NCI-H226 (cell line): Measurements from ENCODE around the gene ARHGAP18.

Experiments used
- DNase-seq: peaks from one replicate; pipeline ENCODE4 v3.0.0-alpha.2; 2015

Gene ARHGAP18

GRCh38 chr6:129665555-129665954, 44.4 kb downstream of the ARHGAP18 start:
- no peak for DNase-seq

- no peak for DNase-seq
Measured at GRCh38 chr6:129663531-129663930, 46.4 kb downstream of the ARHGAP18 start.

- no peak for DNase-seq
Measured at GRCh38 chr6:129662980-129663431, 47.0 kb downstream of the ARHGAP18 start.

DNA sequence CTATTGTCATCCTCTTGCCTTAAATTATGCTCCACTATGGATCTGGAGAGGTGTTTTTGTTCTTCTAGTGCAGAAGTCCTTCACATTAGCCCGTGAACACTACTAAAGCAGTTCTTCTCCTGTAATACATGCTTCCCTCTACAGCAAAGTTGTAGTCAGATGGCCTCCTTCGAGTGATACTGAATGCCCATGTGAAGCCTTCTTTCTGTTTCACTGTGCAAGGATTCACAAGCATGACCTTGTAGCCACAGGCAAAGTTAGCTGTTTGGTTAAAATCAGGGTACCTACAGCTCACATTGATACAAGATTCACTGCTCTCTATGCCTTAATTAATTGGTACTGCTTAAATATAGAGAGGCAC, 47.6 kb downstream of the ARHGAP18 start:
- no peak for DNase-seq

GRCh38 chr6:129661536-129662405, 48.2 kb downstream of the ARHGAP18 start:
- DNase-seq = no peak

- no peak for DNase-seq
Measured at GRCh38 chr6:129660346-129660676, 49.7 kb downstream of the ARHGAP18 start.

DNA sequence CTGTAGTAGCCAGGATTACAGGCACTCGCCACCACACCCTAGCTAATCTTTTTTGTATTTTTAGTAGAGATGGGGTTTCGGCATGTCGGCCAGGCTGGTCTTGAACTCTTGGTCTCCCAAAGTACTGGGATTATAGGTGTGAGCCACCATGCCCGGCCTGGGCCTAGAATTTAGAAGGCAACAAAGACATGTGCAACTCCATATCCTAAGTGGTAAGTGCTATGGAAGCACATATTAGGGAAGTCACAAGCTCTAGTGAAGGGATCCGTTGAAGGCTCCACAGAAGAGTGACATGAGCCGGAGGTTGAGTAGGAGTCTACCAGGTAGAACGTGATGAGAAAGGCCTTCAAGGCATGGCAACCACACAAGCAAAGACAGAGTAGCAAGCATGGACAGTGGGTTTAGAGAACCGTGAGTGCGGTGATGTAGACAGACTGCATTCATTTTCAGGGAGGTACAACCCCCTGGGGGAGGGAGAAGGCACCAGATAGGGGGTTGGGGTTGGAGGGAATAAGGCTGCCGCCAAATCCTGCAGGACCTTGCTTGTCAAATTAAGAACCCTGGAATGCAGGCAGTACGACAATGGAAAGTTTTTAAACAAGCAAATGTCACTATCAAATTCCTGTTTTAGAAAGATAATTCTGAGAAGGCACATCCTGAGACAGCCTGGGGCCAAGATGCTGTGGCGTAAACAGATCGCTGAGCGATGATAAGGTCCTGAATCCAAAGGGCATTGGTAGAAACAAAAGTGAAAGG, 50.2 kb downstream of the ARHGAP18 start:
- DNase-seq = no peak

GRCh38 chr6:129659167-129659566, 50.8 kb downstream of the ARHGAP18 start:
- no peak for DNase-seq

DNA sequence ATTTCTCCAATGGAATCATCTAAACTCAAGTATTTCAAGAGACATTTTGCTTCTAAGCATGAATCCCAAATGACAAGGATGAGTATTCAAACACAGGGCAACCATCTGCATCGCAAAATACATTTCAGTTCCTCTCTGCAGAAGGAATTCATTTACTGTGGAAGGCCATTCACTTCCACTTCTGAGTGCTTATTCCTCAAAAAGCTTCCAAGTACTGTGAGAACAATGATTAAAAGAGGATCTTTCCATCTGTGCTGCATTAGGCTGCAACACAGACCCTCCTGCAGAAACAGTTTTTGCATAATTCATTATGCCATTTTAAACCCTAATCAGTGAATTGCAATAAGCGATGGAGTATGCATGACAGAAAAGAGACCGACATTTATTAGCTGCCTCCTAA, 52.5 kb downstream of the ARHGAP18 start:
- DNase-seq = no peak

DNA sequence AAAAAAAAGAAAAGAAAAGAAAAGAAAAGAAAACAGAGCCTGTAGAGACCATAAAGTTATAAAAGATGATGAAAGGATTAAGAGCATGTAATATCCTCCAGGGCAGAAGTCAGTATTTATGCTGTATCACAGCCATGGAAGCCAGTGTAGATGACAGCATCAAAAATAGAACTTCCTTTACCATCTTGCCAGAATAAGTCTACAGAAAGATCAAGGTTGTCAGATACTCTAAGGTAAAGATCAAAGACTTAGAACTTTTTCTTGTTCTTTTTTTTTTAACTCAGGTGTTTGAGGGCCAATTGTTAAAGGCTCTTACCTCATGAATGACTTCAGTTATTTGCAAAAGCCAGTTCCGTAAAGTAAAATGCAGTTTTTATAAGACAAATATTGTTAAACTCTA, 54.6 kb downstream of the ARHGAP18 start:
- no peak for DNase-seq

DNA sequence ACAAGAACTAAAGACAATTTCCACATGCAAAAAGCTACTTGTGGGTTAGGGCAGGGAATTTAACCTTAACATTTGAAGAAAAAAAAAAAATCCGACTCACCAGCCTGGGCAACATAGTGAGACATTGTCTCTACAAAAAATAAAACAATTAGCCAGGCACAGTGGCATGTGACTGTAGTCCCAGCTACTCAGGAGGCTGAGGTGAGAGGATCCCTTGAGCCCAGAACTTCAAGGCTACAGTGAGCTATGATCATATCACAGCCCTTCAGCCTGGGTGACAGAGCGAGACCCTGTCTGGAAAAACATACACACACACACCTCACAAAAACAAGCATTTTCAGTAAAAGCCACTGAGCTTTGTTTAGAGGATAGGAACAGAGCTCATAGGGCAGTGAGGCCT, 56.2 kb downstream of the ARHGAP18 start:
- DNase-seq = no peak

GRCh38 chr6:129653229-129653628, 56.7 kb downstream of the ARHGAP18 start:
- no peak for DNase-seq

DNA sequence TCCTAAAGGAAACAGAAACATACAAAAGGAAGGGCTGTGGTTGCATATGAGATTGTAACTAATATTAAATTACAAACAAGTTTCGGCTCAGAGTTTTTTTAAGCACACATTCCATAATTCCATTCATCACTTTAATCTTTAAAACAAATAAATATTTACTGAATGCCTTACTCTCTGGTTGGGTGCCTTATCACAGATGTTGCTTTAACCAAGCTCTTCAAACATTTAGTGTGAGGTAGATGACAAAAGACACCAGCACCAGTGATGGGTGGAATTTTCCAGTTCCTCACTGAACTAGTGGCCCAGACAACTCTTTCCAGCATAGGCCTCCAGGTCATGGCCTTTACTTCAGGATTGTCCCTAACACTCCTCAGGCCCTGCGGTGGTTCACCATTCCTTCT, 58.7 kb downstream of the ARHGAP18 start:
- DNase-seq = no peak

DNA sequence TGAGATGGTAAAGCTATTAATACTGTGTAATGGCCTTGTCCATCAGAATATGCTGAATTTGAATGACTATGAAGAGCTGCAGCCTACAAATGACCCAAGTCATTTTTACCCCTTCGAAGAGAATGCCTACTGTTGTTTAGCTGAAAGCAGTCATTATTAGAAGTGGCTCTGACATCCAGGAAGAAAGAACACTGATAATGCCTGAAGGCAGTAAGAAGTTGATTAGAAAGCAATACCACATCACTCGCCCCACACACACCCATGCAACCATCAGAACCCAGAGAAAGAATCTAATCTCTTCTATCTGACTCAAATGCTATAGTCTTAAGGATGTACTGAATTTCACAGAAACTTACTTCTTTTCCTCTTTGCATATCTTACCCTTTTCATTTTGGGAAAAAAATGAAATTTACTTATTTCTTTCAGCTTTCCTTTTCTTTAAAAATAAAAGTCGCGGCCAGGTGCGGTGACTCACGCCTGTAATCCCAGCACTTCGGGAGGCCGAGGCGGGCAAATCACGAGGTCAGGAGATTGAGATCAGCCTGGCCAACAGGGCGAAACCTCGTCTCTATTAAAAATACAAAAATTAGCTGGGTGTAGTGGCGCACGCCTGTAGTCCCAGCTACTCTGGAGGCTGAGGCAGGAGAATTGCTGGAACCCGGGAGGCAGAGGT, 61.0 kb downstream of the ARHGAP18 start:
- no peak for DNase-seq

DNA sequence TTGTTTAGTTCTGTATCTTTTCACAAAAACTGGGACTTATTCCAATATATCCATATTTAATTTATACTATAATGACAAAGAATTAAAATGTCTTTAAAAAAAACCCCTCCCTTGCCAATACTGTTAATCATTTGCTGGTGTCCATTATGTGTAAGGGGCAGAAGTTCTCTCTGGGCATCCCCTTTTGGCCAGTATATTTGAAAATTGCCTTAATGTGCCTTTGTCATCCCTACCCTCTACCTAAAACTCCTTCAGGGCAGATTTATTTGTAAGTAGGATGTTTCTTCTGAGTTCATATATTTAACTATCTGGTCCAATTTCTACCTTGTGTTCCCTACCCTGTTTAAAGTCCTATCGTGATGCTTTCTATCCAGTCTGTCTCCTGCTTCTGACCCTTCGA, 62.9 kb downstream of the ARHGAP18 start:
- DNase-seq = no peak

- no peak for DNase-seq
Measured at GRCh38 chr6:129646642-129647041, 63.3 kb downstream of the ARHGAP18 start.

DNA sequence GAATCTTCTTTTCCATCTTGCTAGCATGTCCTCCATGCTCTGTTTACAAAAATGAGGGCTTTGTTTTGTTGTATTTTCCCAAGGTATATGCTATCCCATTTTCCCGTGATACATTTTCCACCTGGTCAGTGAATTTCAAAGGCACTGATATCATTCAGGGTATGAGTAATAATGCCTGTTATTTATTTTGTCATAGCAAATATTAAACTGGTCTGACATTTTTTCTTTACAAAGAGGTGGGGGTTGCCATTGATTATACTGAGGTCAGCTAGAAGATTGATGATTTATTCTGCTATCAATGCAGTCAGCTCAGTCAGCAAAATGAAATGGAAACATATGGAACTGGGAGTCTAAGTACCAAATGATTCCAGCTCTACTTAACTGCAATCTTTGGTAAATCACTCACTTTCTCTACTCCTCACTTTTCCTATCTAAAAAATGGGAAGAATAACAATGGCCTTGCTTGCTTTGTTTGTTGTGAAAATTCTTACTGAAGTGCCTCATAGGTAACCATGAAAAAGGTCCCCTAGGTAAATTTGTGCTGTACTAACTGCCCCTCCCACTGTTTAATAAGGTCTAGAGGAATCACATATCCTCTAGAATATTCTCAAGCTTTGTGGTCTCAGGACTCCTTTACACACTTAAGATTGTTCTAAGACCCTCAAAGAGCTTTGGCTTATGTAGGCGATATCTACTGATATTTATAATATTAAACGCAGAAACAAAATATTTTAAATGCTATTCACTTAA, 64.0 kb downstream of the ARHGAP18 start:
- DNase-seq = no peak

DNA sequence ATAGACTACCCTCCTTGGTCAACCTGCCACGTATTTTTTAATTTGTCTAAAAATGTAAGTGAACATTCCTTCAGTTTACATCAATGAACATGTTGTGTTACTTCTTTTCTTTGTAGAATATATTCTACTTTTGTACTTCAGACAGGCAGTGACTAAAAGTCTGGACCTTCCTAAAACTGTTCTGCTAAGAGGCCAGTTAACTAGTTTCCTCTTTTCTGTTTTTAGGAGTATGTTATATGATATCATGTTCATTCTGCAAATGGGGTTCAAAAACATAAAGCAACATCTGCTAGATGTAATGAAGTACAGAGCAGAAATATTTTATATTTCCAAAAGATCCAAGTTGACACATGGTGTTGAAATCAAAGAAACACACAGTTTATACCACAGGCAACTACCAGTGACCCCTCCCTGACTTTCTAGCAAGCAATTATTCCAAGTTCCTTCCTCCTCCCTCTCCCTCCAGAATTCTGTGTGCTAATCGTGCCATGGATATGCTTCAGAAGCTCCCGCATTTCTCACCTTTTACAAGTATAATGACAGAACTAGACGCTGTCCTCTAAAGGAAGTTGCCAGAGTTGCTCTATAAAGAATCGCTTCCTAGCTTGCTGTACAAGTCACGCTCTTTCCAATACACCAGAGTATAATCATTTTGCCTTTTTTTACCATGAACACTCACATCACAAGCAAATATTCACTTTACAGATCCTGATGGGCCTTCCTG, 64.7 kb downstream of the ARHGAP18 start:
- DNase-seq = no peak

DNA sequence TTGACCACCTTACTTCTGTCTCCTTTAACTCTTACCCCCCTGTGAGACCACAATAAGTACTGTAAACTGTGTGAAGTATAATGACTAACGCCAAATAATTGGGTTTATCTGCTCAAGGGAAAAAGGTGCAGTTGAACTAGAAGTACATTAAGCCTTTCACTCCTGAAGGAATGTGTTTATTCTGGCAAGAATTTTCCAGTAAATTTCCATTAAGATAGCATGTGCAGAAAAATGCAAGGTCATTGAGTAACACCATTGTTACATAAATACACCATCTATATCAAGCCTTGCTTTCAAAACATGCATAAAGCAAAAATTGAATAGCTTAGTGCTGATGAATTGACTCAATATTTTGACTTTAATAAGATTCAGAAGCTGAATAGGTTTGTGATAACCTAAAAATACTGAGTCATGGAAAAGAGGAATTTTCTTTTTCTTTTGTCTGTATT, 65.4 kb downstream of the ARHGAP18 start:
- peak; percentile 95 for DNase-seq

DNA sequence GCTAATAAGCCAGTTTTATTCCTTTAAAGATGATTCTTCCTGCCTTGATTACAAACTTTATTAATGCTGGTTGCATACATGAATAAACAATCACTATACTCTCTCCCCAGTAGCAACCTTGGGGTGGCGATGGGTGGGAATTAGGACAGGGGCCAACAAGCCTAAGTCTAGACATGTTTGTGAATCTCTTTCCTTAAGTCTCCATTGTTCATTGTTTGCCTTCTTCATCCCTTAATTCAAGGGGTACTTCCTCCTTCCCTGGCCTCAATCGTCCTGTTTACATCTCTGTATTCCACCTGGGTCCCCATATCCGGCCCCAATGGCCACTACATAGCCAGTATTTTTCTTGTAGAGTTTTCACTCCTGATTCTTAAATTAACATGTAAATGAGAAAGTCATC, 66.0 kb downstream of the ARHGAP18 start:
- no peak for DNase-seq

GRCh38 chr6:129643176-129643575, 66.8 kb downstream of the ARHGAP18 start:
- DNase-seq = no peak

- no peak for DNase-seq
Measured at GRCh38 chr6:129642322-129642721, 67.7 kb downstream of the ARHGAP18 start.
